HG02852 (cell line): ENCODE results near the gene POLR3G.

Source experiments
- ATAC-seq: cut with Tn5 transposase; IDR thresholded peaks from one replicate; pipeline ENCODE4 v1.9.1; 2021; ENCODE audit warnings: mild to moderate bottlenecking, moderate library complexity; ENCODE audit not compliant: unreplicated experiment

The POLR3G gene

GRCh38 chr5:90495146-90495545 lies 20.5 kb downstream of the POLR3G start:
- ATAC-seq, result no peak

DNA sequence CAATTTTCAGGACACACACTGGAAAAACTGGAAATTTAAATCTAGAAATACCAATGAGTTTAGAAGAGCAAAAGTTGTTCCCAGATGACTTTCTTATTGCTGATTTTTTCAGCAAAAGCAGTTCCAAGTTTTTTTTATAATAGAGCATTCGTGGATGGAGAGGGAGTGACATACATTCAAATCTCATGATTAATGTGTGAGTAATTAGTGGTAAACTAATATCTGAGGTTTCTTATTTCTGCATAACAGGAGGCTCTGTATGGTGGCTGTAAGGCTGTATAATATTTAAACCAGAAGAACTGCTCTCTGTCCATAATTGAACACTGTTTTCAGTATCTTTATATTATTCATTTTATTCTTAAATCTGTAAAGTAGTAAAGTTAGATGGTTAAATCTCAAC lies 28.9 kb downstream of the POLR3G start:
- no peak for ATAC-seq

GRCh38 chr5:90504743-90505142 lies 30.1 kb downstream of the POLR3G start:
- no peak for ATAC-seq

GRCh38 chr5:90506221-90506620 lies 31.6 kb downstream of the POLR3G start:
- no peak for ATAC-seq

DNA sequence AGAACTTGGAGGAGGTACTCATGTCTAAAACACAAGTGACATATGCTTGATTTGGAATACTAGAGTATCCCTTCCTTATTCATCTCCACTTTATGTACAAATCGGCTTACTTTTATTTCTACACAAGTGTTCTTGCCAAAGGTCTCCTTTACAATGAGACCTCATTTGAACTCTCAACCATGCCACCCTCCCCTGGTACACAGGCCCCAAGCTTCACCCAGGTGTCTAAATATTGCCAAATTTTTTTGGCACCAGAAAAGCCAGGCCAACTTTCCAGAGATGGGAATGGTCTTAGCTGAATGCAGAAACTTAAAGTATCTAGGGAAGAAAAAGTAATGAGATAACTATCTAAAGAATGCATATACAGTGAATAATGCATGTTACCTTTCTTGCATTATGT lies 35.8 kb downstream of the POLR3G start:
- no peak for ATAC-seq

DNA sequence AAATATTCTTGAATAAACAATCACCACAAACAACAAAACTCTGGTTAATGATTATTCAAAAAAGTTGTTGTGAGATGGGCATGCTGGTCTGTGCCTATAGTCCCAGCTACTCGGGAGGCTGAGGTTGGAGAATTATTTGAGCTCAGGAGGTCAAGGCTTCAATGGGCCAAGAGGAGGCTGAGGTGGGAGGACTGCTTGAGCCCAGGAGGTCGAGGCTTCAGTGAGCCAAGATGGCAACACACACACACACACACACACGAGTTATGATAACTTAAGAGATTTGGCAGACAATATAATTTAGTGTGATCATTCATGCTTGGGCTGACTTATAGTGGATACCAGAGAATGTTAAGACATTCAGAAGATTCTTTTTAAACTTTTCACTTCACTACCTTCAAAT lies 39.9 kb downstream of the POLR3G start:
- no peak for ATAC-seq

DNA sequence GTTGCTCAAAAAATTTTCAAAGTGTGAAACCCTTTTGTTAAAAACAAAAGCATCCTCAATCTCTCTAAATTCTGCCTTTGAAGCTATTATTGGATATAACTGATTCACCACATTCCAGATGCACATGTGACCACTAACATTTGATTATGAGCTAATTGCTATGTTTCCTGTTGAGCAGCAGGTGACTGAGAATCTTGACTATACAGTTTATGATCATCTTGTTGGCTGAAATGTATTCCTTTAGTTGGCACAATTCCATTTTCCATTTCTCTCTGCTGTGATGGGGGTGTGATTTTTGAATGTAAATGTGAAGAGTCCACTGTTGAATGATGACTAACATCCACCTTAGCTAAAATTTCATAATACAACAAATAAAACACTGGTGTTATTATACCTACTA lies 44.0 kb downstream of the POLR3G start:
- no peak for ATAC-seq

DNA sequence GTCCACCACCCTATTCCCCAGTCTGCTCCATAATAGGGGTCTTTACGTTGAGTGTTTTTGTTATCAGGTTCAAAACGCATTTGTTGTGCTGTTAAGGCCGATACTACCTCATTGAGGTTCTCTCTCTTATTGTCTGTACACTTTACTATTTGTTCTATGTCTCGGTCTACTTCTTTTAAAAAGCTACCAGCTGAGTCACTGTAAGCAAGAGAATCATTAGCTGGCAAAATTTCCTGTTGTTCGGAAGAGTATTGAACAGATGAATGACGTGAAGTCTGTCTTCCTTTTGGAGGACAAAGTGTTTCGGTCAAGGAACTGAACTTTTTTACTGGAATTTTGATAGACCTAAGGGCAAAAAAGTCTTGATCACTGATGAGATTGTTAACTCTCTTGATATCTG lies 44.4 kb downstream of the POLR3G start:
- no peak for ATAC-seq

- ATAC-seq, result peak; percentile 4
Measured at GRCh38 chr5:90528601-90529193, 54.0 kb downstream of the POLR3G start.

DNA sequence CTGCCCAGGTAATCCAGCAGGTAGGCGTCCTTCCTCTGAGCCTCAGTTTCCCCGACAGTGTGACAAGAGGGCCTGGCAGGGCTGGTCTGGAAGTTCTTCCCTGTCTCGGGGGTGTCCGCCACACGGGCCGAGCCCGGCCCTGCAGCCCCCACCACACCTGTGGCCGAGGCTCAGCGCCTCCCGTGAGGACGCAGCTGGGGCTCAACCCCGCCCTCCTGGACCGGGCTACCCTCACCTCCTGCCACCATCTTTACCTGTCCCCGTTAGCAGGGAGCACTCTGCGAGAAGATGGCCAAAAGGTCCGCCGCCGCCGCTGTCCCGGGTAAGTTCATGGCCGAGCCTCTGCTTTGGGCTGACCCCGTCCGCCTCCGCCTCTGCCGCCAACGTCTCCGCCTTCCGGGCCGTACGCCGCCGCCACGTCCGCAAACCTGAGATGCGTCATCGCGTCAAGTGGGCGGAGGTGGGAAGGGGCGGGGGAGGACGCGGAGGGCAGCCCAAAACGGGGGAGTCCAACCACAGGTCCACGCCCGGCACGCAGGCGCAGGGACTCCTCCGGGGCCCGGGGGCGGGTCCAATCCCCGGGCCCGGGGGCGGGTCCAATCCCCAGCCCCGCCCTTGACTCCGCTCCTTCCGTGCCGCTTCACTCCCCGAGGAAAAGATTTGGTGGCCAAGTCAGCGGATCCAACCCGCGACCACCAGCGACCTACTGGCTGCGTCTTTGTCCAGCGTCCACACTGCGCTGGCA lies 54.7 kb downstream of the POLR3G start, which contains the start of gene LYSMD3:
Gene LYSMD3 (minus strand): TSS at position 391 of the 745 bp plus-strand sequence. CDS start 4,295 bp downstream, outside the sequence.
- ATAC-seq, result peak; percentile 88

GRCh38 chr5:90529939-90530677 lies 55.4 kb downstream of the POLR3G start:
- ATAC-seq, result peak; percentile 44

DNA sequence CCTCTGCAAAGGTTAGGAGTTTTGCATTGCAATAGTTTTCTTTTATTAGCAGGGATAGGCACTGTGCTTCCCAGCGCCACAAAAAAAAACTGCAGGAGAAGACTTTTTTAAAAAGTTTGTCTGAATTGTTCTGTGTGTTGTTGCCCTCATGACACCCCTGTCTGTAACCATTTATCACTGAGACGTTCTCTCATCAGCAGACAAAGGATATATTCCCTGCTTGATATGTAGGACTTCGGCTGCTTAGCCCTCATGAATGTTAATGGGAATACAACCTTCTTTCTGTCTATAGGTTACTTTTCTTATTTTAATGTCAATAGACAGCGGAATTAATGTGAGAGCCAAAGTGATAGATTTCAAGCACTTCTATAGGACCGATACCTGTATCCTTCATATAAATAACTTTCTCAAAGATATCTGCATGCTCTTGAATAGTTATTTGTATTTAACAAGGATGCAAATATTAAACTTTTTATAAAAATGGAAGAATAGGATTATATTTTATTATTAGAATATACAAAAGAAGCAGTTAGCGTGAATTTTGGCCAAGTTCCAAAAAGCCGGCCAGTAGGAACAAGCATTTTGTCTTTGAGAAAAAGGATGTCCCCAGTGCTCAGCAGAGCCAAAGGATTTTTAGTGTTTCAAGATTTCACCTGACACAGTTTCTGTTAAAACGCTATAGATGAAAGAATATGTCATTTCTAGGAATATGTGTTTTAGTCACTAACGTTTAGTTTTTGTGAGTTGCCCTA lies 56.2 kb downstream of the POLR3G start:
- no peak for ATAC-seq

- ATAC-seq, result no peak
Measured at GRCh38 chr5:90533794-90534193, 59.1 kb downstream of the POLR3G start.

- no peak for ATAC-seq
Measured at GRCh38 chr5:90534922-90535321, 60.3 kb downstream of the POLR3G start.

DNA sequence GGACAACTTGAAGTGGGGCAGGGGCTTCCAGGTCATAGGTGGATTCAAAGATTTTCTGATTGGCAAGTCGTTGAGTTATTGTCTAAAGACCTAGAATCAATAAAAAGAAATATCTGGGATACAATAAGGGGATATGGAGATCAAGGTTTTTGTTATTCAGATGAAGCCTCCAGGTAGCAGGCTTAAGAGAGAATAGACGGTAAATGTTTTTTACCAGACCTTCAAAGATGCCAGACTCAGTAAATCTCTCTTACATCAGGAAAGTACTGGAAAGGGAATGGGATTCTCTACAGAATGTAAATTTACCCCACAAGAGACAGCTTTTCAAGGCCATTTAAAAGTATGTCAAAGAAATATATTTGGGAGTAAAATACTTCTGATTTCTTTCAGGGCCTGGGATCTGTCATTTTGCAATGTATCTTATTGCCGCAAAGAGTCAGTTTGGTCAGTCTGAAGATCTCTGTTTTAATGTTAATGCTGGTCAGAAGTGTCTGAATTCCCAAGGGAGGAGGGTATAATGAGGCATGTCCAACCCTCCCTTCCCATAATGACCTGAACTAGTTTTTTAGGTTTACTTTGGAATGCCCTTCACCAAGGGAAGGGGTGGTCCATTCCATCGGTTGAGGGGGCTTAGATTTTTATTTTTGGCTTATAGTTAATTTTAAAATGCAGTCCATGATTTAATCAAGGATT lies 68.3 kb downstream of the POLR3G start:
- no peak for ATAC-seq

DNA sequence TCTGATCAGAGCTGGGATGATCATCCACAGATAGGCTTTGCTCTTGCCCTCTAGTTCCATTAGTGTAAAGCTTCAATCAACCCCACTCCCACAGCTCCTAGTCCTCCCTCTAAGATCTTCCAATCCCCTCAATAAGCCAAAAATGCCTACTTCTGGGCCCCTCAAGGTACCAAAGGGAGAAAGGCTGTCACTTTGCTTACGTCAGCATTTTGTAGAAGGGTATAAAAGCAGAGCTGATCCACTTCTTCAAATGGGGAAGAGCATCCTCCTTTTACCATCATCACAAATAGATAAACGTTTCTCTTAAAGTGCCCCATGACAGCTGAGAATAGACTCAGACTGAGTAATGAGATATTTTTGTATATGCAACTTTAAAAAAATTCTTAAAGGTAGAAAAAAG lies 70.8 kb downstream of the POLR3G start:
- no peak for ATAC-seq

DNA sequence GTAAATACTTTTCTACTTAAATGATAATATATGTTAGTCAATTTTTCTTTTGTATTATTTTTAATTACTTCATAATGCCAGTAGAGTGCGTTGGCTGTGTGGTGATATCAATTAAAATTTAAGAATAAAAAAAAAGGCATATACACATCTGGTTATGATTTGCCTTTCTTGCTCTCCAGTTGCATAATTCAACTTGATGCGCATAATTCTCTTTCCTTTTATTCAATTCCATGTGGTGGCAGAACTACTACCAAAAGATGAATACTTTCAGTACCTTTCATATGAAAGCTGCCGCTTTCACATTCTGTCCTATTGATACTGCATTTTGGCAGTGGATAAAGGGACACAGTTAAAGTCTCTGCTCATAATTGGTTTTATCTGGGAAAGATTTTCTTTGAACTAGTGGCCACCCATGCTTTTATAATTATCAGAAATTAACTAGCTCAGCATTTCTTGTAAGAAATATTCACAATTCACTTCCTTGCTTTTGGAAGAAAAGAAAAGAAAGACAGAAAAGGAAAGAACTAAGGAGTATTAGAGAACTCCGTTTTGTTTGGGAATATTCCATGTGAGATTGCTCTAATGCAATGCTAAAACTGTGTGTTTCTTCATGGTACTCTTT lies 71.7 kb downstream of the POLR3G start:
- no peak for ATAC-seq

DNA sequence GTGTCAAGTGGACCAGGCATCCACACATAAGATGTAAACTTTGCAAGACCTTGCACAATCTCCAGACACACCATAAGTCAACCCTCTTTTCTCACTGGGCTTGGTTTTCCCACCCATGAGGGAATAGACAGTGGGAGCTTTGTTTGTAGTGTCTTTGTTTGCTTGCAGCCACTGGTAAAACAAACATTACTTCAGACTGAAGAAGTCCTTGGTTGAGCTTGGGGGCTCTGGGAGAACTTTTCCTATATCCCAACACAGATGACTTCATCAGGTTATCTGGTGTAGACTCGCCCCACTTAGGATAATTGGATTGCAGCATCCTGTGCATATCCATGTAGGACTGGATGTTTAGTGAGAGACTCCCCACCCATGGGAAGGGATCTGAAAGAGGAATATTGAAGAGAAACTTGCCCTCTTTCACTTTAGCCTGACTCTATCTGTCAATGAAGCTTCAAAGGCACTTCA lies 72.4 kb downstream of the POLR3G start:
- no peak for ATAC-seq

- ATAC-seq, result no peak
Measured at GRCh38 chr5:90548069-90548593, 73.5 kb downstream of the POLR3G start.

GRCh38 chr5:90549223-90549622 lies 74.6 kb downstream of the POLR3G start:
- no peak for ATAC-seq
